GM12873 (cell line): ENCODE data around the gene OR4E1.

Experiments used
- CTCF ChIP-seq: IDR thresholded peaks from 2 replicates; pipeline ENCODE4 v1.5.1; 2012; ENCODE audit warnings: low read depth, mild to moderate bottlenecking, moderate library complexity, low read length, control low read depth; ENCODE audit not compliant: insufficient read depth; ENCODE audit errors: missing control alignments

Gene OR4E1

GRCh38 chr14:21672116-21672515 is 1.5 kb downstream of the OR4E1 start:
- TF ChIP-seq CTCF, result no peak

- TF ChIP-seq CTCF, result no peak
These were observed 2.2 kb downstream of the OR4E1 start for GRCh38 chr14:21671371-21671770.

- TF ChIP-seq CTCF, result no peak
These were observed 4.3 kb downstream of the OR4E1 start for GRCh38 chr14:21669284-21669683.

GRCh38 chr14:21668377-21668776 is 5.2 kb downstream of the OR4E1 start:
- no peak for TF ChIP-seq CTCF

- TF ChIP-seq CTCF, result no peak
These were observed 16.6 kb downstream of the OR4E1 start for GRCh38 chr14:21656980-21657379.

GRCh38 chr14:21654215-21654614 is 19.4 kb downstream of the OR4E1 start:
- no peak for TF ChIP-seq CTCF

GRCh38 chr14:21653331-21653885 is 20.2 kb downstream of the OR4E1 start, which contains the start of gene OR4E2:
Gene OR4E2, plus strand, starts transcription at chr14:21653835. Its CDS starts 11,248 bp downstream, at chr14:21665083.
- TF ChIP-seq CTCF, result no peak
